Peyer's patch (tissue), 4 donors: ENCODE results near the gene USO1. TPM values are rescaled to one million over a fixed set of nuclear protein-coding genes. Genes with fewer than 3 reads are reported as not detected.
A peak's percentile ranks its signal among the peaks of the same experiment; 100 is the strongest.

Experiments
- DNase-seq, 3 donors: peaks; one replicate each; pipeline ENCODE4 v3.0.0-alpha.2; 2017 to 2019
- H3K27ac ChIP-seq, 4 donors: fragments of 200-600 bp; sonication (generic); one replicate each; pipeline ENCODE4 v1.5.1; 2016 to 2019
- H3K27me3 ChIP-seq, 2 donors: fragments of 200-600 bp; sonication (generic); one replicate each; pipeline ENCODE4 v1.5.1; 2019
- H3K36me3 ChIP-seq, 3 donors: fragments of 200-600 bp; sonication (generic); one replicate each; pipeline ENCODE4 v1.5.1; 2016 to 2019
- H3K4me1 ChIP-seq, 4 donors: fragments of 200-600 bp; sonication (generic); one replicate each; pipeline ENCODE4 v1.5.1; 2016 to 2019
- H3K4me3 ChIP-seq, 4 donors: fragments of 200-600 bp; sonication (generic); 1 replicate in 3 of 4; 2 replicates in 1 of 4; pipeline ENCODE4 v1.5.1; 2016 to 2019; ENCODE audit warnings: mild to moderate bottlenecking in 1 of 4
- H3K9me3 ChIP-seq, 4 donors: fragments of 200-600 bp; sonication (generic); one replicate each; pipeline ENCODE4 v1.5.1; 2016 to 2019; ENCODE audit warnings: mild to moderate bottlenecking in 1 of 4
- POLR2A ChIP-seq, 2 donors: fragments of 450-650 bp; IDR thresholded peaks; one replicate each; pipeline ENCODE4 v1.5.1; 2017; ENCODE audit warnings: antibody characterized with exemption in 2 of 2, mild to moderate bottlenecking in 2 of 2, moderate library complexity in 2 of 2
- total RNA-seq, 4 donors: library from RNA; depleted of rRNA; stranded (reverse); fragments of >200 nt; gene quantifications; one replicate each; pipeline ENCODE4 v1.1.0, GENCODE V29; 2016
- TF ChIP-seq, protein P1 (sequence below), 6 experiments: fragments of 450-650 bp in 4 of 6; fragments of 200-600 bp in 2 of 6; sonication (generic) in 1 of 6; IDR thresholded peaks; one replicate each; pipeline ENCODE4 v1.5.1; 2017 to 2019; ENCODE audit warnings: antibody characterized with exemption in 6 of 6, mild to moderate bottlenecking in 3 of 6, moderate library complexity in 1 of 6

Gene USO1
- total RNA-seq, 4 donors from 2014 or later: 34.5 to 106 (median 48.2) TPM

DNA sequence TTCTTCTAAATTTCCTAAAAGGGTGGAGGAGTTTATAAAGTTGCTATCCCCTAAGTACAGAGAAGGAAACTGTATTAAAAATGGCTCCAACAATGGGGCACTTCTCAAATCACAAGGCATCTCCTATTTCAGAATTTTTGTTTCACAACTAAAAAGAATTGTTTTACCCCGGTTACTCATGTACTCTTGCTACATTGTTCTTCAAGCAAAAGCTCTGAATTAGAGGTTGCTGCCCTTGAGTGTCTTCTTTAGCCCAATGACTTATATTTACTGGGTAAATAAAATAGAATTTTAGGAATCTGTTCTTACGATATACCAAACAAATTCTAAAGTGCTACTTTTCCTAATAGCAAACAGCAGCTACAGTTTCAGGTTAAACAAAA lies 110.4 kb downstream of the USO1 start:
- H3K36me3 ChIP-seq: no peaks in the 10 kb centered on the region
- TF ChIP-seq POLR2A (IDR thresholded peaks at IDR 0.05): no peak
- TF ChIP-seq, protein P1, sequence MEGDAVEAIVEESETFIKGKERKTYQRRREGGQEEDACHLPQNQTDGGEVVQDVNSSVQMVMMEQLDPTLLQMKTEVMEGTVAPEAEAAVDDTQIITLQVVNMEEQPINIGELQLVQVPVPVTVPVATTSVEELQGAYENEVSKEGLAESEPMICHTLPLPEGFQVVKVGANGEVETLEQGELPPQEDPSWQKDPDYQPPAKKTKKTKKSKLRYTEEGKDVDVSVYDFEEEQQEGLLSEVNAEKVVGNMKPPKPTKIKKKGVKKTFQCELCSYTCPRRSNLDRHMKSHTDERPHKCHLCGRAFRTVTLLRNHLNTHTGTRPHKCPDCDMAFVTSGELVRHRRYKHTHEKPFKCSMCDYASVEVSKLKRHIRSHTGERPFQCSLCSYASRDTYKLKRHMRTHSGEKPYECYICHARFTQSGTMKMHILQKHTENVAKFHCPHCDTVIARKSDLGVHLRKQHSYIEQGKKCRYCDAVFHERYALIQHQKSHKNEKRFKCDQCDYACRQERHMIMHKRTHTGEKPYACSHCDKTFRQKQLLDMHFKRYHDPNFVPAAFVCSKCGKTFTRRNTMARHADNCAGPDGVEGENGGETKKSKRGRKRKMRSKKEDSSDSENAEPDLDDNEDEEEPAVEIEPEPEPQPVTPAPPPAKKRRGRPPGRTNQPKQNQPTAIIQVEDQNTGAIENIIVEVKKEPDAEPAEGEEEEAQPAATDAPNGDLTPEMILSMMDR (IDR thresholded peaks at IDR 0.05): no peak

DNA sequence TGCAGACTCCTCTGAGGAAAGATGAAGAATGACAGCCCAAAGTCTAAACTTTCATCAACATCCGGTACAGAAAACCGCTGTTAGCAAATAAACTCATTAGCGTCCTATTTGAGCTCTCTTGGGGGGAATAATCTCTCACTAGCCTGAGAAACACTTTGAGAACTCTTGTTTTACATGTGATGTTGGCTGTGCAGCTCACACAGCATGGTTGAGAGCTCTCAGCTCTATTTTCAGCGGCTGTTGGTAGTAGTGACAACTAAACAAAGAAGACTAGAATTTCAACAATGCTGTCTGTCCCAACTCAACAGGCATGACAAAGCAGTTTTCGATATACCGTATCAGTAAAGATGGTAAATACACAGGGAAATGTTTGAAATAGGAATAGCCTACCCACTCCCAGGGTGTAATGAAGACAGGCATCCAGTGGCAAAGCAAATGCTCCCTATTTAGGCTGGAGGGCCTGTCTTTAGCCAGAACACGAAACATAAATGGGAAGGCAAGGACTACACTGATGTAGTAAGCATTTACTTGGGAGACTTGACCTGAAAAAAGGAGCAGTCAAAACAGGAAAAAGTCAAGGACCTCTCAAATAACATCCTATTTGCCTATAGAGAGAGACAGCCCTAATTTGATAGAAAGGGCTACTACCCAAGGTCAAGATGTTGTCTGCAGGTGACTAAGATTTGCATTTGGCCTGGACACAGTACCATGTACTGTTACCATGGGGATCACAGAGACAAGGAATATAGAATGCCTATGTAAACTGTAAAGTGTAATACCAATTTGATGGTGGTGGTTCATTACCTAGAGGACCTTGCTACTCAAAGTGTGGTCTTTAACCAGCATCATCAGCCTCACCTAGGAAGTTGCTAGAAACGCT lies 117.5 kb downstream of the USO1 start:
- no peaks in the 10 kb centered on the region for H3K9me3 ChIP-seq
- no peaks in the 10 kb centered on the region for H3K36me3 ChIP-seq
- no peaks in the 10 kb centered on the region for H3K27me3 ChIP-seq
- H3K4me3 ChIP-seq: no peak overlapping the region
- peaks cover 0 to 7% (median 0%) of the 10 kb centered on the region in 4 donors for H3K4me1 ChIP-seq
- DNase-seq: no peak
- no peak overlapping the region for H3K27ac ChIP-seq
- TF ChIP-seq, protein P1 (IDR thresholded peaks at IDR 0.05): no peak
- no peak for TF ChIP-seq POLR2A (IDR thresholded peaks at IDR 0.05)

More for the DNA sequence above, 110.4 kb downstream of the USO1 start:
- Histone ChIP-seq H3K9me3 (no peaks in the 10 kb centered on the region), H3K4me1 (no peaks in the 10 kb centered on the region), H3K27ac (no peak overlapping the region), H3K27me3 (no peaks in the 10 kb centered on the region), H3K4me3 (no peak overlapping the region)
- DNase-seq: no peak

DNA sequence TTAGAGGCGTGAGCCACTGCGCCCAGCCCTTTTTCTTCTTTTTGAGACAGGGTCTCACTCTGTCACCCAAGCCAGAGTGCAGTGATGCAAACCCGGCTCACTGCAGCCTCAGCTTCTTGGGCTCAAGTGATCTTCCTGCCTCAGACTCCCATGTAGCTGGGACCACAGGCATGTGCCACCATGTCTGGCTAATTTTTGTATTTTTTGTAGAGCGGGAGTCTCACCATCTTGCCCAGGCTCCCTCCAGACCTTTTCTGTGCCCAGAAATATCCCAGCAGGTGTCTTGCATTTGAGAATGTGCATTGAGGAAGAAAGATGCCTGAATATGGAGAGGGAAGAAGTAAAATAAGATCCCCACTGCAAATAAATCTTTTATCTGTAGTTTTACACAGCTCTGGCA lies 119.2 kb downstream of the USO1 start:
- no peak overlapping the region for H3K27ac ChIP-seq
- no peaks in the 10 kb centered on the region for H3K27me3 ChIP-seq
- TF ChIP-seq, protein P1 (IDR thresholded peaks at IDR 0.05): no peak
- TF ChIP-seq POLR2A (IDR thresholded peaks at IDR 0.05): no peak

DNA sequence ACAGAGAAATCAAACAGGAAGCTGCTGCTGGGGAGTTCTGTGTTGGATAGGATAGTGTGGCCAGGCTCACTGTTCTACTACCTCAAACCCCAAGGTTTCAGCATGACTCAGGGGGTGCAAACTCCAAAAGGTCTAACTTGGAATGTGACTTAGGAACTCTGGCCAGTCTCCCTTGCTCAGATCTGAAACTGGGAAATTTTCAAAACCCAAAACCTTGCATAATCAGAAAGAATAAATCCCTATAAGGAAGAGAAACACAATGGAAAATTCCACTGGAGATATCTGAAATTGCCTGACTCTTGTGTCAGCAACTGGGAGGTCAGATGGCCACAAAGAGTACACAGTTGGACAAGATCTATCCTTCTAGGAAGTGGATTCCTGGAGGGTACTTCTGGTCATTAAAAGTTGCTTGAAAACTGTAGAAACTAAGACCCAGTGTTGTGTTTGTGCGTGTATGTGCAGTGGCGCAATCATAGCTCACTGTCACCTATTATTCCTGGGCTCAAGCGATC lies 119.8 kb downstream of the USO1 start:
- Histone ChIP-seq H3K36me3 (no peaks in the 10 kb centered on the region), H3K4me1 (peaks cover 0 to 7% (median 0%) of the 10 kb centered on the region in 4 donors), H3K27me3 (no peaks in the 10 kb centered on the region), H3K27ac (peak overlapping the region in 1 of 4 donors; percentile 20), H3K9me3 (no peaks in the 10 kb centered on the region), H3K4me3 (no peak overlapping the region)
- DNase-seq: no peak
- no peak for TF ChIP-seq POLR2A (IDR thresholded peaks at IDR 0.05)
- TF ChIP-seq, protein P1 (IDR thresholded peaks at IDR 0.05): no peak

More for the DNA sequence above, 119.2 kb downstream of the USO1 start:
- H3K4me3 ChIP-seq: no peak overlapping the region
- no peak for DNase-seq
- peaks cover 0 to 7% (median 0%) of the 10 kb centered on the region in 4 donors for H3K4me1 ChIP-seq
- no peaks in the 10 kb centered on the region for H3K9me3 ChIP-seq
- H3K36me3 ChIP-seq: no peaks in the 10 kb centered on the region

DNA sequence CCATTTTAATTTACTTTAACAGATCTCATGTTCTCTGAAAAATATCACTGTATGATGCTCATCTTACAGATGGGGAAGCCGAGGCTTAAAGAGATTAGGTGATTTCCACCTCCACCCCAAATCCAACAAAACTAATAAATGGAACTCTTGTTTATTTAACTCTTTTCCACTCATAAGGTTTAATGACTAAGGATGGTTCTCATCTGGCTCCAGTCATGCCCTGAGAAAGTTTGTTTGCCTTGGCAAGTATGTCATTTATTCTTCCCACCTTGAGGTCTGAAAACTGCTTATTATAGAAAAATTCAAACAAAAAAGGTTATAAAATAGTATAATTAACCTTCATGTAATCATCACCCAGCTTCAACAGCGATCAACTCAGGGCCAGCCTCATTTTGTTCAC lies 121.6 kb downstream of the USO1 start:
- H3K9me3 ChIP-seq: no peaks in the 10 kb centered on the region
- H3K27me3 ChIP-seq: no peaks in the 10 kb centered on the region
- no peak overlapping the region for H3K27ac ChIP-seq
- TF ChIP-seq, protein P1 (IDR thresholded peaks at IDR 0.05): no peak
- no peak for TF ChIP-seq POLR2A (IDR thresholded peaks at IDR 0.05)
- H3K4me3 ChIP-seq: no peak overlapping the region
- no peak for DNase-seq
- peaks cover 0 to 7% (median 0%) of the 10 kb centered on the region in 4 donors for H3K4me1 ChIP-seq
- no peaks in the 10 kb centered on the region for H3K36me3 ChIP-seq
